Activated CD4-positive, CD25-positive, alpha-beta regulatory T cell treated with anti-CD3 and anti-CD28 coated beads, Interleukin-2, amount 50 U/mL, for 16 hours (primary cell): ENCODE data around the gene PKDREJ.

Source experiments
- DNase-seq: peaks from one replicate; pipeline ENCODE4 v3.0.0-alpha.2; 2020; ENCODE audit warnings: low read depth, low spot score

The PKDREJ gene

GRCh38 chr22:46239261-46240048 is 23.7 kb downstream of the PKDREJ start:
- DNase-seq = no peak

- no peak for DNase-seq
Measured at GRCh38 chr22:46238541-46238940, 24.6 kb downstream of the PKDREJ start.

- no peak for DNase-seq
Measured at GRCh38 chr22:46237453-46238124, 25.6 kb downstream of the PKDREJ start.

GRCh38 chr22:46234969-46235368 is 28.2 kb downstream of the PKDREJ start:
- DNase-seq = no peak

GRCh38 chr22:46233231-46233630 is 29.9 kb downstream of the PKDREJ start:
- DNase-seq = no peak

- DNase-seq = no peak
Measured at GRCh38 chr22:46230262-46230901, 32.8 kb downstream of the PKDREJ start.

- no peak for DNase-seq
Measured at GRCh38 chr22:46229701-46230100, 33.4 kb downstream of the PKDREJ start.

- DNase-seq = no peak
Measured at GRCh38 chr22:46226577-46226976, 36.6 kb downstream of the PKDREJ start.

GRCh38 chr22:46225631-46226030 is 37.5 kb downstream of the PKDREJ start:
- no peak for DNase-seq

GRCh38 chr22:46224898-46225290 is 38.2 kb downstream of the PKDREJ start:
- DNase-seq = no peak

GRCh38 chr22:46224044-46224897 is 38.9 kb downstream of the PKDREJ start:
- DNase-seq = no peak

GRCh38 chr22:46220921-46221320 is 42.2 kb downstream of the PKDREJ start:
- no peak for DNase-seq

- DNase-seq = no peak
Measured at GRCh38 chr22:46219636-46220035, 43.5 kb downstream of the PKDREJ start.

- DNase-seq = no peak
Measured at GRCh38 chr22:46214616-46215015, 48.5 kb downstream of the PKDREJ start.

- no peak for DNase-seq
Measured at GRCh38 chr22:46214149-46214548, 49.0 kb downstream of the PKDREJ start.

- no peak for DNase-seq
Measured at GRCh38 chr22:46213052-46213451, 50.1 kb downstream of the PKDREJ start.

- no peak for DNase-seq
Measured at GRCh38 chr22:46212195-46212594, 50.9 kb downstream of the PKDREJ start.

GRCh38 chr22:46209262-46209661 is 53.9 kb downstream of the PKDREJ start:
- no peak for DNase-seq
